ENCODE results near the gene FBXO42.

The FBXO42 gene

GRCh38 chr1:16244650-16245285, 107.5 kb downstream of the FBXO42 start:
- DNase-seq (ENCODE audit: low read depth in 3 of 3, low spot score in 1 of 3) = no peak

DNA sequence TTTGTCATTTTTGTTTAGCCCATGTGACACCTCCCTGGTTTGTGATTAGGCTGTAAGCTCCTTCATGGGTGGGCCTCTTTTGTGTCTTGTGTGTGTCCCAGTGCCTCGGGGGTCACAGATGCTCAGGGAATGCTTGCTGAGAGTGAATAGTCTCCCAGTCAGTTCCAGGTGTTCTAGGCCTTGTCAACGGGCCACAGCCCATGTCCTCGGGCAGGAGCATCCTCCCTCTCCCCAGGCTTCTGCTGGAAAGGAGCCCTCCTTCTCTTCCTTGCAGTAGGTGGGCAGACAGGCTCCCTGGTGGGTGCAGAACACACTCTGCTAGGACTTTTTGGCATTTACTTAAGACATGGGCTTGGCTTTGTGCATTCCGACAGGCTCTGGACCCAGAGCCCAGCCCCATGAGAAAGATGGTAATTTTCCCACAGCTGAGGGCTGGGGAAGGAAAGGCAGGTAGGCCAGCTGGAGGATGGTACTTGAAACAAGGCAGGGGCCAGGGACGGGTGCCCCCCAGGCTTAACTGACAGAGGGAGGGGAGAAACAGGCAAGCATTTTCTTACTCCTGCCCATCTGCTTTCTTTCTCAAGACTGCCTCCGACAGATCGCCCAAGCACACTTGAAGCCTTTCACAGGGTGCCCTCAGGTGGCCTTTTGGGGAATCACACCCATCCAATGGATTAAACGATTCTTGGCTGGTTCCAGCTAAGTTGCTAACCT, 108.2 kb downstream of the FBXO42 start:
- DNase-seq (ENCODE audit: low read depth in 3 of 3, low spot score in 1 of 3) = peak; percentile 38 to 63 (median 42)

DNA sequence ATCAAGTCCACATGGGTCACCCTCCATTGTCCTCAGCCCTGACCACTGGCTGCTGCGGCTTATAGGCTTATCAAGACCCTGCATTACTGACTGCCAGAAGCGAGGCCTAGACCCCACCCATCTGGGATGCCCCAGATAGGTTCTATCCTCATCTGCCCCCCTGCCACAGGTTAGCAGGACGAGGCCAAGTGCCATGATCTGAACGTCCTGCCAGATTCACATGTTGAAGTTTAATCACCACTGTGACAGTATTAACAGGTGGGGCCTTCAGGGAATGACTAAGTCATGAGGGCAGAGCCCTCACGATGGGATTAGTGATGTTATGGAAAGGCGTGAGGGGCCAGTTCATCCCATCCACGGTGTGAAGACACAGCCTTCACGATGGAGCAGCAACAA, 109.1 kb downstream of the FBXO42 start:
- DNase-seq (ENCODE audit: low read depth in 3 of 3, low spot score in 1 of 3) = no peak

DNA sequence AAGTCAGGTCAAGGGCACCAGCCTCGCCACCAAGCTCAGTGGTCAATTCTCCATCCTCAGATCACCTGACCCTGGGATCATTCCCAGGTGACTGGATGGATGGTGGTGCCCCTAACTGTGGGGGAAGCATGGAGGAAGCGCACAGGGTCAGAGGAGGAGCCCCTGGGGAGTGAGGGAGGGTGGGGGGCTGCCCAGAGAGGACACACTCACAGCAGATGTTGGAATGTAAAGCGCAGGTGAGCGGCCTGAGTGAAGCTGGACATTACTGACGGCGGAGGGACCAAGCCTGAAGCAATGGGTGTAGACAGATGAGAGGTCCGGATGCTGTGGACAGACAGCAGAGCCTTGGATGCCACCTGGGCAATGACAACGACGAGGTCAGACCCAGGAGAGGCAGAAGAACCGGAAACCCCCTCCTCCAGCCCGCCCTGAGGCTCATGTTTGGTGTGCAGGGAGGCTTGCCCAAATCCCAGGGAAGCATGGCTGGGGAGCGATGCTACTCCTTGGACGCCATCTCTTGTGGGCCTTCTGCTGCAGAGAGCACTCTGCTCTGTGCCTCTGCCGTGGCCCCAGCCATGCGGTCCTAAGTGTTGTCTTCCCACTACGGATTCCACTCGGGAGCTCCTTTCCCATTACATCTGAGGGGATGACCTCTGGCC, 109.6 kb downstream of the FBXO42 start:
- DNase-seq (ENCODE audit: low read depth in 3 of 3, low spot score in 1 of 3) = no peak

- DNase-seq (ENCODE audit: low read depth in 3 of 3, low spot score in 1 of 3) = no peak
Measured at GRCh38 chr1:16241221-16241708, 111.0 kb downstream of the FBXO42 start.

DNA sequence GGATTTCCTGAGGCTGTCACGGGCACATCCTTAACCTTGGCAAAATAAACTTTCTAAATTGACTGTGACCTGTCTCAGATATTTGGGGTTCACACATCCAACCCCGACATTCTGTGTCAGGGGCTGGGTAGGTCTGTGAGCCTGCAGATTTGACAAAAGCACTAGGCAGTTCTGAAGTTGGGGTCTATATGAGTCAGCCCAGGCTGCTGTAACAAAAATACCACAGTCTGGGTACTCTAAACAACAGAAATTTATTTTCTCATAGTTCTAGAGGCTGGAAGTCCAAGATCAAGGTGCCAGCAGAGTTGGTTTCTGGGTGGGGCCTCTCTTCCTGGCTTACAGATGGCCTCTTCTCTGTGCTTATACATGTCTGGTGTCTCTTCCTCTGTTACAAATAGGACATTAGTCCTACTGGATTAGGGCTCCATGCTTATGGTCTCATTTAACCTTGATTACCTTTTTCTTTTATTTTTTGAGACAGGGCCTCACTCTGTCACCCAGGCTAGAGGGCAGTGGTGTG, 112.2 kb downstream of the FBXO42 start:
- no peak for DNase-seq (ENCODE audit: low read depth in 3 of 3, low spot score in 1 of 3)

- DNase-seq (ENCODE audit: low read depth in 3 of 3, low spot score in 1 of 3) = no peak
Measured at GRCh38 chr1:16237343-16237830, 114.9 kb downstream of the FBXO42 start.

DNA sequence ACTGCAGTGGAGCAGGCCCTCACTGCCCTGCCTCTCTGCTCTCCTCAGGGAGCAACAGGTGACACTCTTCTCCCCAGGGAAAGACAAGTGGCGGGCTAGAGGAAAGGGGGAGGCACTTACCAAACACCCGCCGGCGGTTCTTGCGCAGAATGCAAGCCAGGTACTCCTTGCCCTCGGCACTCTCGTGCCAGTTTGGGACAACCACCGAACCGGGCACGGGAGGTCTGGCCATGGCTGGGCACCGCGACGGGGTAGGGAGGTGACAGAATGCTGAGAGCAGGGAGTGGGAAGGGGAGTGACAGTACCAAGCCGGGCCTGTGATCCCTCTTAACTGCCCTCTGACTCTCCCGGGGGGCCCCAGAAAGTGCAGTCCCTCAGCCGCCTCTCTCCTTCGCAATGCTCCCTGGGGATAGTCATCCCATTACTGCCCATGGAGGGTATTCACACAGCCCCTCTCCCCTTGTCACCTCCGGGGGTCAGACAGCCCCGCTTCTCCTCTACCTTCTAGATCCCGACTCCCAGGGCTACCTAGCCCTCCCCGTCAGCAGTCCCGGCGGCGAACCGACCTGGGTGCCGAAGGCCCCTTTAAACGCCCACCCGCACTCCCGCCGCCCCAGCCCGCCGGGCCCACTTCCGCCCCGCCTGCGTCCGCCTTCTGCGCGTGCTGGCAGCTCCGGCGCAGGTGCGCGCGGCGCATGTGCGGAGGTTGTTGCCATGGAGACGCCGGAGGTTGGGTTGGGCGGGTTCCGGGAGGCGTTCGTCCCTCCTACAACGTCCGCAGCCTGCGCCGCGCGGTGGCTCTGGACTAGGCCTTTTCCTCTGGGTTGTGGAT, 115.6 kb downstream of the FBXO42 start, which contains the start of gene CPLANE2:
Gene CPLANE2, minus strand, starts transcription at position 673 of the 832 bp plus-strand sequence. Its CDS starts 441 bp downstream, at position 232.
- peak; percentile 92 to 93 (median 93) for DNase-seq (ENCODE audit: low read depth in 3 of 3, low spot score in 1 of 3)

- peak in 2 of 3 donors; percentile 13 to 27 for DNase-seq (ENCODE audit: low read depth in 3 of 3, low spot score in 1 of 3)
Measured at GRCh38 chr1:16235944-16236510, 116.3 kb downstream of the FBXO42 start.

DNA sequence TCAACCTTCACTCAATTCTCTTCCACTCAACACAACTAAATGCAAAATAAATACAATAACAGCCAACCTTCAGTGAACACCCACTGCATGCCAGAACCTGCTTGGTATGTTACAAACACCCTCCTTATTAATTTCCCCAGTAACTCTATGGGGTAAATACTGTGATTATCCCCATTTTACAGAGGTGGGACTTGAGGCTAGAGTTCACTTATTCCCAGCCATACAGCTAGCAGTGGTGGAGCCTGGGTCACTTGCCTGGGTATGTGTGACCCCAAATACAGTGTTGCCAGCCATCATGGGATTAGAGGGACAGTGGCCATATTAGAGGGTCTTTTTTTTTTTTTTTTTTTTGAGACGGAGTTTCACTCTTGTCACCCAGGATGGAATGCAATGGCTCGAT, 116.9 kb downstream of the FBXO42 start:
- DNase-seq (ENCODE audit: low read depth in 3 of 3, low spot score in 1 of 3) = no peak

- DNase-seq (ENCODE audit: low read depth in 3 of 3, low spot score in 1 of 3) = no peak
Measured at GRCh38 chr1:16233431-16233830, 118.8 kb downstream of the FBXO42 start.

- DNase-seq (ENCODE audit: low read depth in 3 of 3, low spot score in 1 of 3) = no peak
Measured at GRCh38 chr1:16232316-16232710, 120.0 kb downstream of the FBXO42 start.

- no peak for DNase-seq (ENCODE audit: low read depth in 3 of 3, low spot score in 1 of 3)
Measured at GRCh38 chr1:16231331-16232315, 120.7 kb downstream of the FBXO42 start.

DNA sequence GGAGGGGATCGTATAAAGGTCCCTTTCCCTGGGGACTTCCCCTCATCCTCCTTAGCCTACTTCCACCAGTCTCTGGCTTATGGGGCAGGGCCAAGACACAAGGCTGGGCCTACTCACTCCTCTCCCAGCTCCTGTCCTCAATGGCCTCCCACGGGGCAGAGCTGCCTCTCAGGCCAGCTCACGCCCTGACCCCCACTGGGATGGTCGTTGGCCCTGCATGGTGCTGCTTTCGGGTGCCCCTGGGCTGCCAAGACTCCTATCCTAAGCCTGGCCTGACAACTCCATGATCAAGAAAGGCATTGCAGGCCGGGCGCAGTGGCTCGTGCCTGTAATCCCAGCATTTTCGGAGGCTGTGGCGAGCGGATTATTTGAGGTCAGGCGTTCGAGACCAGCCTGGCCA, 121.5 kb downstream of the FBXO42 start:
- DNase-seq (ENCODE audit: low read depth in 3 of 3, low spot score in 1 of 3) = no peak

DNA sequence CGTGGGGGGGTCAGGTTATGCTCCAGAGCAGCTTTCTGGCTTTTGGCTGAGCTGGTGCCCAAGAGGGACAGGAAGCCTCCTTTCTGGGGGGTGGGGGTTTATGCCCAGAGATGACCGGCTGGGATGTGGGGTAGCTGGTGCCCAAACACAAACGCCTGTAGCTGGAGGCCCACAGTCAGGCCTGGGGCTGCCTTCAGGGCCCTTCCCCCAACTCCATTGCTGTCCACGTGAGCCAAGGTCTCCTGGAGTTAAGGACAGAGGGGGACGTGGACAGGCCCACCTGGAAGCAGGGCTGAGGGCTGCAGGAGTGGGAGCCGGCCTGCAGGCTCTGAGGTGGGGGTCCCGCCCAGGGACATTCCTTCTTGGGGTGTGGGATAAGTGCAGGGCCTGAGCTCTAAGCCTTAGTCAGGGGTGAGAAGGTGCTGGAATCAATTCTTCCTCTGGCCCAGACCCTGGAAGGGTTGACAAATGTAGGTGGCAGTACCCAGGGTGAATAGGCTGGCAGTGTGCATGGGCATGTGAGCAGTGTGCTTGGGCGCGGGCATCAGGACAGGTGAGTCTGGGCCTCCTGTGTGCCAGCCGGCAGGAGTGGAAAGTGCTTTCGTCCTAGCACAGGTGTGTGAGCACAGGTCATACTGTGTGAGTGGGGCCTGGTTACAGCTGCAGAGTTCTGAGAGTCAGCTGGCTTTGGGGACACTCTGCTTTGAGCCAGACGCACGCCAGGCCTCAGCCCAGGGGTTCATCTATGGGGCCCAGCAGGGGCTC, 122.1 kb downstream of the FBXO42 start:
- DNase-seq (ENCODE audit: low read depth in 3 of 3, low spot score in 1 of 3) = no peak

DNA sequence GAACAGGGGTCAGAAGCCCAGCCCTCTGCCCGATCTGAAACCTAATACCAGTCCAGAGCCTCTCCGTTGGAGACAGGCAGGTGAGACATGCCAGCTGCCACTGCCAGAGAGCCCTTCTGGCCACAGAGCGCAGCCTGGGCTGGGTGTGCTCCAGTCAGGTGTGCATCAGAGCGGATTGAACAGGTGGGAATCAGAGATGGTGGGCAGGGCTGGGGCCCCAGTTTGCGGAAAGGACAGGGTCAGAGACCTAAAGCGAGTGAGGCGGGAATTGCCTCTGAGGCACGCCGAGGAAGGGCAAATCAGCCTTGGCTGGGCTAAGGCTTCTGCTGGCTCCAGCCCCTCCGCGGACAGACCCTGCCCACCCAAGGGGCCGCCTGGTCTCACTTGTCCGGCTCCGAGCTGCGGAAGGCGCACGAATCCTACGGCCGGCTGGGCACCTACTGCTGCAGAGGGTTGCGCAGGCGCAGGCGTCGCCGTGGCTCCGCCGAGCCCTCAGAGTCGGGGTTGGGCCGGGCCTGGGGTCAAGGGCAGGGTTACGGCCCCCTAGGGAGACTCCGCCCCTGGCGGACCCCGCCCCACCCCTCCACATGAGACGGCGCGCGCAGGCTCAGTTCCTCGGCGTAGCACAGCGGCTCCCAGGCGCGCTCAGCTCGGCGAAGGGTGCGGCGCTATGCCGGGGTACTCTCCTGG, 125.6 kb downstream of the FBXO42 start:
- no peak for DNase-seq (ENCODE audit: low read depth in 3 of 3, low spot score in 1 of 3)

- DNase-seq (ENCODE audit: low read depth in 3 of 3, low spot score in 1 of 3) = no peak
Measured at GRCh38 chr1:16226129-16226489, 126.2 kb downstream of the FBXO42 start.

DNA sequence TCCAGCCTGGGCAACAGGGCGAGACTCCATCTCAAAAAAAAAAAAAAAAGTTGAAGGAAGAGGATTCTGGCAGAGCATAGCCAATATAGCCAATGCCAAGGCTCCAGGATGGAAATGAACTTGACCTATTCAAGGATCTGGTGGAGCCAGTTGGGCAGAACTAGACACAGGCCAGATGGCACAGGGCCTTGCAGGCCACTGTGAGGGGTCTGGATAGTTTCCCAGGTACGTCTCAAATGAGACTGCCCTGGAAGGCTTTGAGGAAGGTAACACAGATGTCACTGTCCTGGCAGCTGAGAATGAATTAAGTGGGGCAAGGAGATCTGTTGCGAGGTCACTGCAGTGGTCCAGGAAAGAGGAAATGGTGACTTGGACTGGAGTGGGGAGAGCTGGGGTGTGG, 127.8 kb downstream of the FBXO42 start:
- DNase-seq (ENCODE audit: low read depth in 3 of 3, low spot score in 1 of 3) = no peak
